GM18508 (cell line): Measurements from ENCODE around the gene LYG2.
"Not testable (repeated sequence)": the region's sequence is repeated elsewhere in the genome, so short reads cannot be mapped to it uniquely, and the experiment has no call there.

ENCODE experiments used
- ATAC-seq: cut with Tn5 transposase; IDR thresholded peaks from one replicate; pipeline ENCODE4 v1.9.1; 2021; ENCODE audit warnings: moderate number of reproducible peaks; ENCODE audit not compliant: insufficient read depth, unreplicated experiment

Gene LYG2

GRCh38 chr2:99205491-99205890 lies 50.0 kb downstream of the LYG2 start:
- ATAC-seq: no peak

- no peak for ATAC-seq
Measured at GRCh38 chr2:99201959-99202678, 53.3 kb downstream of the LYG2 start.

DNA sequence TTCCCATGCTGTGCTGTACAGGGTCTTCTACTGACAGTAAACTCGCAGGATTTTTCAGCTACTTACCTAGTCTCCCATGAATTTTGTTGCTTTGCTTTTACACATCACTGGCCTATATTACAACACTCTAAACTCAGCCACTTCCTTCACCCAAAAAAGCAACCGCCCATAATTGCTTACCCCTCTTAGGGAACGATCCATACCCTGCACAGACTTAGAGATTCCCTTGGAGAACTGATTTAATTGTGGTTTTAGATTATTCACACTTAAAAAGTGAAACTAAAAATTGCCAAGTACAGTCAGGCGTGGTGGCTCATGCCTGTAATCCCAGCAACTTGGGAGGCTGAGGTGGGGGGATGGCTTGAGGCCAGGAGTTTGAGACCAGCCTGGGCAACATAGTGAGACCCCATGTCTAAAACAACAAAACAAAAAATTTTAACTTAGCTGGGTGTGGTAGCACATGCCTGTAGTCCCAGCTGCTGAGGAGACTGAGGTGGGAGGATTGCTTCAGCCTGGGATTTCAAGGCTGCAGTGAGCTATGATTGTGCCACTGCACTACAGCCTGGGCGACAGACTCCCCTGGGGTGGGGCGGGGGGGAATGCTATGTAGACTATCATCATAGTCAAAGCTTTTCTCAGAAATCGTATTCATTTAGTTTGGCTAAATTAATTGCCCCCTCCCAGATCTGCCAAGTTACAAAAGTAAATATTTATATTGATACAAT lies 55.2 kb downstream of the LYG2 start:
- ATAC-seq: no peak

DNA sequence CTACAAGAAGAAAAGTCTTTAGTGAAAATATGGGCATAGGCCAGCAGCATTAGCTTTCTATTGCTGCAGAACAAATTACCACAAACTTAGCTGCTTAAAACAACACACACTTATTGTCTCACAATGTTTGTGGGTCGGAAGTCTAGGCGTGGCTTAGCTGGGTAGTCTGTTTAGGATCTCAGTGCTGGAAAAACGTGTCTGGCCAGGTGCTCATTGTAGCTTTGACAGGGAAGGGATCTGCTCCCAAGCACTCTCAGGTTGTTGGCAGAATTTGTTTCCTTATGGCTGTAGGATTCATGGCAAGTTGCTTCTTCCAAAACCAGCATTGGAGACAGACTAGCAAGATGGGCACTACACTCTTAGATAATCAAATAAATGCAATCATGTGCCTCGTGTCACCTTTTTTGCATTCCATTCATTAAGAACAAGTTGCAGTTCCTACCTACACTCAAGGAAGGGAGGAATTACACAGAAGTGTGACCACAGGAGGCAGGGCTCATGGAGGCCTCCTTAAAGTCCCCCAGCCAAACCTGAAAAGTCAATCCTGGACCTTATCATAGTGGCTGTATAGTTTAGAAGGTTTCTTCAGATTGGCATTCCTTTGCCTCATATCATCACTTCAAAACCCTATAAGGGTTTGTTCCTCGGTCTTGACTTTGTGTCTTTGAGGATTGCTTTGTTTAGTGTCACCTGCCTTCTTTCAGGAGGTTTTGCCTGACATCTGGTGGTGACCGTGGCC lies 57.2 kb downstream of the LYG2 start:
- ATAC-seq: no peak

GRCh38 chr2:99192364-99192763 lies 63.1 kb downstream of the LYG2 start:
- not testable (repeated sequence) for ATAC-seq
